PFSK-1 (cell line): Measurements from ENCODE around the gene RPGRIP1L.

Experiments
- FOXP2 ChIP-seq: optimal IDR thresholded peaks from 2 replicates; pipeline ENCODE3; 2011; ENCODE audit warnings: borderline replicate concordance, control low read depth, inconsistent platforms; ENCODE audit not compliant: insufficient read depth; ENCODE audit errors: extremely low read length, extremely low read depth
- POLR2AphosphoS5 ChIP-seq: IDR thresholded peaks from 2 replicates; pipeline ENCODE4 v1.6.1; 2012; ENCODE audit warnings: low read depth, mild to moderate bottlenecking, control low read depth, low read length, moderate library complexity
- REST ChIP-seq, 2 experiments: IDR thresholded peaks; 2 replicates each; pipeline versions ENCODE4 v1.6.1 to v1.8.0; 2011 to 2012; ENCODE audit warnings: low read depth in 2 of 2, low read length in 2 of 2, control low read depth in 1 of 2, inconsistent platforms in 1 of 2, mild to moderate bottlenecking in 1 of 2, moderate library complexity in 1 of 2; ENCODE audit not compliant: insufficient read depth in 1 of 2
- SIN3A ChIP-seq: IDR thresholded peaks from 2 replicates; pipeline ENCODE4 v1.6.1; 2012; ENCODE audit warnings: mild to moderate bottlenecking, low read length, moderate library complexity, borderline replicate concordance; ENCODE audit not compliant: insufficient read depth

GRCh38 chr16:53714205-53715022 is 10.8 kb upstream of the RPGRIP1L start:
- TF ChIP-seq POLR2AphosphoS5 (no peak), FOXP2 (no peak), REST (IDR thresholded peaks at IDR 0.05; ENCODE audit: insufficient read depth in 1 of 2, low read depth in 2 of 2, low read length in 2 of 2) (no peak), SIN3A (no peak)
